Ammon's horn (tissue), 1 donor: ENCODE measurements around the gene PPP1R12A.
"Not testable (repeated sequence)": the region's sequence is repeated elsewhere in the genome, so short reads cannot be mapped to it uniquely, and the experiment has no call there.

Source experiments
- DNase-seq: peaks from one replicate; pipeline ENCODE4 v3.0.0-alpha.2; 2016; ENCODE audit warnings: low spot score

Gene PPP1R12A

GRCh38 chr12:79935021-79935623 is at the start of gene PPP1R12A:
TSS of gene PPP1R12A (minus strand) at chr12:79935097. CDS start at chr12:79934931, 166 bp downstream.
- DNase-seq = peak; percentile 97

GRCh38 chr12:79983986-79984620 is 49.2 kb upstream of the PPP1R12A start:
- DNase-seq = no peak

GRCh38 chr12:79983492-79983891 is 48.6 kb upstream of the PPP1R12A start:
- DNase-seq = no peak

- no peak for DNase-seq
Observed at GRCh38 chr12:79982086-79983062, 47.5 kb upstream of the PPP1R12A start.

- DNase-seq = no peak
Observed at GRCh38 chr12:79978692-79979091, 43.8 kb upstream of the PPP1R12A start.

- DNase-seq = not testable (repeated sequence)
Observed at GRCh38 chr12:79977856-79978460, 43.1 kb upstream of the PPP1R12A start.

GRCh38 chr12:79975143-79975542 is 40.2 kb upstream of the PPP1R12A start:
- no peak for DNase-seq

- DNase-seq = no peak
Observed at GRCh38 chr12:79973801-79974200, 38.9 kb upstream of the PPP1R12A start.

GRCh38 chr12:79964100-79964627 is 29.3 kb upstream of the PPP1R12A start:
- DNase-seq = no peak

- DNase-seq = no peak
Observed at GRCh38 chr12:79961411-79961810, 26.5 kb upstream of the PPP1R12A start.

GRCh38 chr12:79959484-79959883 is 24.6 kb upstream of the PPP1R12A start:
- peak; percentile 49 for DNase-seq

- DNase-seq = no peak
Observed at GRCh38 chr12:79956896-79957295, 22.0 kb upstream of the PPP1R12A start.

- no peak for DNase-seq
Observed at GRCh38 chr12:79955561-79955960, 20.7 kb upstream of the PPP1R12A start.

GRCh38 chr12:79954037-79954610 is 19.2 kb upstream of the PPP1R12A start:
- no peak for DNase-seq

GRCh38 chr12:79949098-79949497 is 14.2 kb upstream of the PPP1R12A start:
- no peak for DNase-seq

- DNase-seq = no peak
Observed at GRCh38 chr12:79945433-79945832, 10.5 kb upstream of the PPP1R12A start.

- DNase-seq = no peak
Observed at GRCh38 chr12:79944565-79944964, 9.7 kb upstream of the PPP1R12A start.

GRCh38 chr12:79942846-79943245 is 7.9 kb upstream of the PPP1R12A start:
- DNase-seq = not testable (repeated sequence)

- no peak for DNase-seq
Observed at GRCh38 chr12:79939728-79940310, 4.9 kb upstream of the PPP1R12A start.

GRCh38 chr12:79938843-79939242 is 3.9 kb upstream of the PPP1R12A start:
- DNase-seq = no peak

GRCh38 chr12:79936670-79937069 is 1.8 kb upstream of the PPP1R12A start:
- DNase-seq = no peak
